Fibroblast of lung (primary cell): ENCODE results near the gene P2RY4. TPM values are rescaled to one million over a fixed set of nuclear protein-coding genes. Genes with fewer than 3 reads are reported as not detected.

Experiments
- DNase-seq, 2 donors: peaks; one replicate each; pipeline versions ENCODE4 v3.0.0 to v3.0.0-alpha.2; 2010; ENCODE audit warnings: low read depth in 2 of 2
- H2AFZ ChIP-seq: 2 replicates; pipeline ENCODE4 v1.5.1; 2012; ENCODE audit warnings: low read length, control low read depth, inconsistent platforms
- H3K27ac ChIP-seq: 2 replicates; pipeline ENCODE4 v1.5.1; 2011; ENCODE audit warnings: low read length, control low read depth; ENCODE audit not compliant: insufficient read depth
- H3K27me3 ChIP-seq: 2 replicates; pipeline ENCODE4 v1.5.1; 2011; ENCODE audit warnings: mild to moderate bottlenecking, low read length; ENCODE audit not compliant: control insufficient read depth, insufficient read depth
- H3K36me3 ChIP-seq: 2 replicates; pipeline ENCODE4 v1.5.1; 2011; ENCODE audit warnings: low read length; ENCODE audit not compliant: control insufficient read depth, insufficient read depth
- H3K4me1 ChIP-seq: 2 replicates; pipeline ENCODE4 v1.5.1; 2011; ENCODE audit warnings: low read length; ENCODE audit not compliant: control insufficient read depth, insufficient read depth; ENCODE audit errors: extremely low read depth
- H3K4me2 ChIP-seq: 2 replicates; pipeline ENCODE4 v1.5.1; 2011; ENCODE audit warnings: low read length, control low read depth; ENCODE audit not compliant: insufficient read depth; ENCODE audit errors: extremely low read depth
- H3K4me3 ChIP-seq, 4 experiments: fragments of 200-600 bp in 1 of 4; sonication (generic) in 1 of 4; replicated peaks in 1 of 4; 2 replicates each; pipeline ENCODE4 v1.5.1; 2011 to 2016; ENCODE audit warnings: low read length in 4 of 4, low read depth in 3 of 4, mild to moderate bottlenecking in 3 of 4, control low read depth in 2 of 4, inconsistent platforms in 1 of 4, mixed read lengths in 1 of 4; ENCODE audit not compliant: insufficient read depth in 1 of 4; ENCODE audit errors: control extremely low read depth in 1 of 4
- H3K79me2 ChIP-seq: 2 replicates; pipeline ENCODE4 v1.5.1; 2012; ENCODE audit warnings: mild to moderate bottlenecking, low read length, inconsistent platforms; ENCODE audit not compliant: control insufficient read depth, insufficient read depth
- H3K9ac ChIP-seq: 2 replicates; pipeline ENCODE4 v1.5.1; 2011; ENCODE audit warnings: mild to moderate bottlenecking, low read length, control low read depth; ENCODE audit not compliant: insufficient read depth
- H3K9me3 ChIP-seq: 2 replicates; pipeline ENCODE4 v1.5.1; 2012; ENCODE audit warnings: low read depth, low read length; ENCODE audit not compliant: control insufficient read depth, insufficient read depth
- H4K20me1 ChIP-seq: 2 replicates; pipeline ENCODE4 v1.5.1; 2011; ENCODE audit warnings: low read length; ENCODE audit not compliant: control insufficient read depth, insufficient read depth; ENCODE audit errors: extremely low read depth
- EZH2 ChIP-seq: IDR thresholded peaks from 2 replicates; pipeline ENCODE4 v1.5.1; 2012; ENCODE audit warnings: low read length, control low read depth, mild to moderate bottlenecking; ENCODE audit errors: missing control alignments
- polyA plus RNA-seq, 2 donors: library from polyadenylated mRNA; depleted of rRNA in 1 of 2; stranded (reverse) in 1 of 2; unstranded in 1 of 2; fragments of >200 nt; gene quantifications; 2 replicates each; pipeline ENCODE4 v1.2.1, GENCODE V29; 2011 to 2012; ENCODE audit warnings: missing spikeins in 1 of 2
- total RNA-seq: library from RNA; depleted of rRNA; stranded (reverse); fragments of >200 nt; gene quantifications from 2 replicates; pipeline ENCODE4 v1.2.1, GENCODE V29; 2014
- TF ChIP-seq, protein P1 (sequence below), 2 donors: IDR thresholded peaks in 1 of 2; conservative IDR thresholded peaks in 1 of 2; 1 replicate in 1 of 2; 2 replicates in 1 of 2; pipeline ENCODE4 v1.5.1; 2011 to 2012; ENCODE audit warnings: low read length in 2 of 2, control low read depth in 1 of 2, inconsistent platforms in 1 of 2, low read depth in 1 of 2, mild to moderate bottlenecking in 1 of 2

Gene P2RY4
- total and polyA plus RNA-seq, 2 donors (not counting 1 experiment from before 2014, with no cell fraction given): under 0.01 to 0.05 TPM

GRCh38 chrX:70292788-70293187, 32.8 kb upstream of the P2RY4 start:
- no peaks in the 10 kb centered on the region for H3K27me3 ChIP-seq
- H3K9me3 ChIP-seq: no peaks in the 10 kb centered on the region
- no peak for TF ChIP-seq EZH2
- TF ChIP-seq, protein P1, sequence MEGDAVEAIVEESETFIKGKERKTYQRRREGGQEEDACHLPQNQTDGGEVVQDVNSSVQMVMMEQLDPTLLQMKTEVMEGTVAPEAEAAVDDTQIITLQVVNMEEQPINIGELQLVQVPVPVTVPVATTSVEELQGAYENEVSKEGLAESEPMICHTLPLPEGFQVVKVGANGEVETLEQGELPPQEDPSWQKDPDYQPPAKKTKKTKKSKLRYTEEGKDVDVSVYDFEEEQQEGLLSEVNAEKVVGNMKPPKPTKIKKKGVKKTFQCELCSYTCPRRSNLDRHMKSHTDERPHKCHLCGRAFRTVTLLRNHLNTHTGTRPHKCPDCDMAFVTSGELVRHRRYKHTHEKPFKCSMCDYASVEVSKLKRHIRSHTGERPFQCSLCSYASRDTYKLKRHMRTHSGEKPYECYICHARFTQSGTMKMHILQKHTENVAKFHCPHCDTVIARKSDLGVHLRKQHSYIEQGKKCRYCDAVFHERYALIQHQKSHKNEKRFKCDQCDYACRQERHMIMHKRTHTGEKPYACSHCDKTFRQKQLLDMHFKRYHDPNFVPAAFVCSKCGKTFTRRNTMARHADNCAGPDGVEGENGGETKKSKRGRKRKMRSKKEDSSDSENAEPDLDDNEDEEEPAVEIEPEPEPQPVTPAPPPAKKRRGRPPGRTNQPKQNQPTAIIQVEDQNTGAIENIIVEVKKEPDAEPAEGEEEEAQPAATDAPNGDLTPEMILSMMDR (conservative IDR thresholded peaks at IDR 0.05 in 1 of 2, IDR thresholded peaks at IDR 0.05 in 1 of 2; ENCODE audit: low read depth in 1 of 2, low read length in 2 of 2): no peak
- H2AFZ ChIP-seq: no peak overlapping the region
- H3K4me3 ChIP-seq: no peak overlapping the region
- H3K4me1 ChIP-seq: no peaks in the 10 kb centered on the region
- H3K4me2 ChIP-seq: peak overlapping the region; percentile 51
- DNase-seq: peak in 1 of 2 donors; percentile 31
- no peaks in the 10 kb centered on the region for H3K36me3 ChIP-seq
- H4K20me1 ChIP-seq: no peaks in the 10 kb centered on the region
- no peak overlapping the region for H3K9ac ChIP-seq
- H3K27ac ChIP-seq: no peak overlapping the region
- peaks cover 53% of the 10 kb centered on the region for H3K79me2 ChIP-seq

- Histone ChIP-seq H3K27me3 (no peaks in the 10 kb centered on the region), H3K9me3 (no peaks in the 10 kb centered on the region), H3K4me2 (peak within 1 kb of the TSS; percentile 85), H3K9ac (peak within 1 kb of the TSS; percentile 53), H3K4me1 (no peaks in the 10 kb centered on the region), H2AFZ (peak within 1 kb of the TSS; percentile 80), H3K36me3 (peaks cover 3% of the 10 kb centered on the region), H3K79me2 (peaks cover 44% of the 10 kb centered on the region), H4K20me1 (no peaks in the 10 kb centered on the region), H3K4me3 (peak within 1 kb of the TSS; percentile 62 to 89 (median 73)), H3K27ac (peak within 1 kb of the TSS; percentile 74)
- peak; percentile 77 to 79 for DNase-seq
- TF ChIP-seq, protein P1 (conservative IDR thresholded peaks at IDR 0.05 in 1 of 2, IDR thresholded peaks at IDR 0.05 in 1 of 2; ENCODE audit: low read depth in 1 of 2, low read length in 2 of 2): no peak
- TF ChIP-seq EZH2: no peak
Measured at GRCh38 chrX:70289793-70290770, 30.1 kb upstream of the P2RY4 start, which contains the start of the genes KIF4A and PDZD11. KIF4A (plus strand) TSS chrX:70290104; CDS start chrX:70290459, 355 bp downstream. PDZD11 (minus strand) TSS chrX:70289927; CDS start chrX:70289341, 586 bp downstream.

DNA sequence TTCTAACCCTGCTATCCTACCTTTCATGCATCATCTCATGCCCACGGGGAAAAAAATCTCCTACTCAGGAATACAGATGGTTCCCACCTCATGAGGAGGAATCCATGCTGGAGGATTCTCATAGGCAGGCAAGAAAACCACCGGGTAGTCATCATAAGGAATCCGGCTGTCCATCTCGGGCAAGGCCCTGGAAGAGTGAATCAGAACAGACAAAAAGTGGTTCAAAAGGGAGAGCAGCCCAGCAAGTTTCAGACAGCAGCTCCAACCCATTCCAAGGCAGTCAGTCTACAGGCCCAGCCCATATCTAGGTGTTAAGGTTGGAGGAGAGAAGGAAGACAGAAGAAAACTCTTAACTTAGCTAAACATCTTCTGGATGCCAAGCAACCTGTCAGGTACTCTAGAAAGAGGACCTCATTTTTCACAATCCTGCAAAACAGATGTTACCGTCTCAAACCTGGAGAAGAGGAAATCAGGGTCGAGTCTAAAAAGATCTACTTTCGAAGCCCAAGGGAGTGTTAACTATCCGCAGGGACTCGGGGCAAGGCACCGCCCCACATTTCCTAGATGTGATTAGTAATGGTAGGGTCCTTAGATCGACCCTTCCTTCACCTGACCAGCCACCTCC, 29.3 kb upstream of the P2RY4 start:
- H3K27me3 ChIP-seq: no peaks in the 10 kb centered on the region
- H3K27ac ChIP-seq: peak overlapping the region; percentile 74
- H3K4me2 ChIP-seq: peak overlapping the region; percentile 78
- H3K9me3 ChIP-seq: no peaks in the 10 kb centered on the region
- DNase-seq: peak in 1 of 2 donors; percentile 18
- no peaks in the 10 kb centered on the region for H3K4me1 ChIP-seq
- H3K4me3 ChIP-seq: peak overlapping the region; percentile 62 to 89 (median 73)
- peaks cover 3% of the 10 kb centered on the region for H3K36me3 ChIP-seq
- no peaks in the 10 kb centered on the region for H4K20me1 ChIP-seq
- peak overlapping the region; percentile 53 for H3K9ac ChIP-seq
- peak overlapping the region; percentile 80 for H2AFZ ChIP-seq
- H3K79me2 ChIP-seq: peaks cover 38% of the 10 kb centered on the region
- TF ChIP-seq, protein P1 (conservative IDR thresholded peaks at IDR 0.05 in 1 of 2, IDR thresholded peaks at IDR 0.05 in 1 of 2; ENCODE audit: low read depth in 1 of 2, low read length in 2 of 2): no peak
- no peak for TF ChIP-seq EZH2
